Stomach (tissue), 4 donors: ENCODE data around the gene TMX4.

Experiments
- CTCF ChIP-seq, 7 experiments: fragments of 450-650 bp in 4 of 7; fragments of 200-600 bp in 3 of 7; sonication (generic) in 3 of 7; IDR thresholded peaks; one replicate each; pipeline ENCODE4 v1.5.1; 2016 to 2019; ENCODE audit warnings: antibody characterized with exemption in 7 of 7, control low read depth in 2 of 7, mild to moderate bottlenecking in 1 of 7
- EP300 ChIP-seq: sonication (generic); formaldehyde crosslinking; IDR thresholded peaks from one replicate; pipeline ENCODE4 v1.6.1; 2017; ENCODE audit warnings: antibody characterized with exemption
- POLR2A ChIP-seq, 4 donors: fragments of 450-650 bp; IDR thresholded peaks; one replicate each; pipeline ENCODE4 v1.6.1; 2016; ENCODE audit warnings: antibody characterized with exemption in 4 of 4, control low read depth in 2 of 4, mild to moderate bottlenecking in 1 of 4, moderate library complexity in 1 of 4
- POLR2AphosphoS5 ChIP-seq, 3 donors: sonication (generic); formaldehyde crosslinking; IDR thresholded peaks; one replicate each; pipeline ENCODE4 v1.6.1; 2016; ENCODE audit warnings: antibody characterized with exemption in 3 of 3

- TF ChIP-seq CTCF (IDR thresholded peaks at IDR 0.05) (no peak), EP300 (no peak), POLR2A (IDR thresholded peaks at IDR 0.05) (no peak), POLR2AphosphoS5 (IDR thresholded peaks at IDR 0.05) (no peak)
Measured at GRCh38 chr20:7966176-7966575, 53.4 kb downstream of the TMX4 start.
